GM18499 (cell line): ENCODE data around the gene ABCA2.
"Not testable (repeated sequence)": the region's sequence is repeated elsewhere in the genome, so short reads cannot be mapped to it uniquely, and the experiment has no call there.

ENCODE experiments used
- ATAC-seq: cut with Tn5 transposase; IDR thresholded peaks from one replicate; pipeline ENCODE4 v1.9.1; 2021; ENCODE audit warnings: moderate number of reproducible peaks; ENCODE audit not compliant: insufficient read depth, unreplicated experiment

The ABCA2 gene

DNA sequence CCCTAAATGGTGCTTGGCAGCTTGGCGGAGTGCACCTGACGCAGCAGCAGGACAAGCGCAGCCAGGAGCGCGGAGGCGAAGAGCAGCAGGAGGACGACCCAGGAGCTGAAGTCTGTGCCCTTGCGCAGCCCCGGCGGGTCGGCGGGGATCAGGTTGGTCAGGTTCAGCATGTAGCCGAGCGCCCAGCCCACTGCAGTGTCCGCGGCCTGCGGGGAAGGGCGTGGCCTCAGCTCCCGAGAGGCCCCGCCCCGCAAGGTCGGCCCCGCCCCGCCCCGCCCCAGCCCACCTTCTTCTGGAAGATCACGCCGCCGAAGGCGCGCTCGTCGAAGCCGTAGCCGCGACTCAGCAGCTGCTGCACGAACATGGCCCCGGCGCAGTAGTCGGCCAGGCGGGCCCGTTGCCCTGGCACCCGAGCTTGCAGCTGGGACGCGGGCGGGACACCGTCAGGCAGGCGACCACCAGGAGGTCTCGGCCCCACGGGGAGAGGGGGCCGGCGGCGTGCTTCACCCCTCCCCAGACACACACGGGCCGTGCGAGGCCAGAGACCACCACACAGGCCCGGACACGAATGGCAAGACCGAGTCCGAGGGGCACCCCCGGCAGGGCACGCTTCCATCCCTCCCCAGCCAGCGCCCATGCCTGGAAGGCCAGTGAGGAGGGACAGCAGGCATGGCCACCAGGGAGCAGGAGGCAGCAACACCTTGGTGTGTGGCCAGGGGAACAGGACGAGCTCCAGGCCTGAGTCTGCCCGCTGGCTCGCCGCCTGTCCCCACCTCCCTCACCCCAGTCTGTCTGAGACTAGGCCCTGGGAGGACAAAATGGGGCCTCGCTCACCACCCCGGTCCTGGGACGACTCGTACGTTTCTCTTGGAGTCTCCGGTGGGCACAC is 20.9 kb upstream of the ABCA2 start:
- ATAC-seq: no peak

DNA sequence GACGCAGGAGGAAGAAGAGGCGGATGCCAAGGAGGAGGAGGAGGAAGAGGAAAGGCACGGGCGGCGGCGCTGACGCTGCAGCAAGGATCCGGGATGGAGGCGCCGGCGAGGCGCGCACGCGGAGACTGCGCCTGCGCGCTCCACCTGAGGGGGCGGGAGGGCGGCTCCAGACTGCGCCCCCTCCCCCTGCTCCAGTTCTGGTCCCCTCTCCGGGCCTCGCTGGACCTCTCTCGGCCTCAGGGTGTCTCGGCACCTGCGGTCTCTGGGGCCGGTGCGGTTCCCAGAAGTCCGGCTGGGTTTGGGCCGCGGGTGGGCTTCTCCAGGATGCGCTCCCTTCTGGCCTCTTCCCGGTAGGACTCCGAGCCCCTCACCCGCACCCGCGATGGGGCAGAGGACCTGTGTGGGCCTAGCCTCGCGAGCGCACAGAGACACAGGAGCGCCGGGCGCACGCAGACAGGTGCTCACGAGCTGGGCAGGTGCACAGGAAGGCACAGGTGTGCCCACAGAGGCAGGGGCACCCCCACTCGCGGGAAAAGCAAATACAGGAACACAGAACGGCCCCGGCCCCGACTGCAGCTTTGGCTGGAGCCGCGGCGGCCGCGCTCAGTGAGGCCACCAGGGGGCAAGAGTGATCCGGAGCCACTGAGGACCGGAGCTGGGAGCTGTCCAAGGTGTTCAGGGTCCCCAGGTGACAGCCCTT is 18.2 kb upstream of the ABCA2 start, which contains the start of gene NPDC1:
Gene NPDC1 (minus strand): TSS at position 90 of the 700 bp plus-strand sequence. CDS start 188 bp downstream, outside the sequence.
- no peak for ATAC-seq

DNA sequence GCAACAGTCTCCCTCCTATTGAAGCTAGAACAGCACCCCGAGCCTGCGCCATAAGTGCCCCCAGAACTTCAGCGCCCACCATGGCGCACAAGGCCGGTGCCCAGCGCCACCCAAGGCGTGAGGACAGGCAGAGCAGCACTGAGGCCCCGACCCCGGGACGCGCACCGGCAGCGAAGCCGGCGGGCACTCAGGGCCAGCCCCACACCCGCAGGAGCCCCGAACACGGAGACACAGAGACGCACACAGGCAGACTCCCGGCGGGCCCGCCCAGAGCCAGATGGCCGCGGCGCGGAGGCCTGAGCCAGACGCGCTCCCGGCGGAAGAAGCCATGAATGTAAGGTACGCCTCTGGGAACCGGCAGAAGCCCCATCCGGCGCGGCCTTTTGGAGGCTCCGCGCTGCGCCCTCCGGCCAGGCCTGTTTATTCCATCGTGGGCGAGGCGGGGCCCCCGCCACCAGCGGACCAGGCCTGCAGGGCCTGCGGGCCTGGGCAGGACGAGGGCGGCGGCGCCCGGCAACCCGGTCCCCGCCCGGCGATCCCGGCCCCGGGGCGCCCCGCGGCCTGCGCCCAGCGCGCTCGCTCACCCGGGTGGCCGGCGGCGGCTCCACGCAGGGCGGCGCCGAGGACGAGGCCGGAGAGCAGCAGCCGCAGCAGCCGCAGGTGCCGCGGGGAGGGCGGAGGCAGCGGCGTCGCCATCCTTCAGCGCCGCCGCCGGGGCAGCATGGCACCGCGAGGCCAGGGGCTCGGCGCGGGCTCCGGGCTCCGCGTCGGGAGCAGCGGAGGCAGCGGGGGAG is 17.5 kb upstream of the ABCA2 start:
- no peak for ATAC-seq

DNA sequence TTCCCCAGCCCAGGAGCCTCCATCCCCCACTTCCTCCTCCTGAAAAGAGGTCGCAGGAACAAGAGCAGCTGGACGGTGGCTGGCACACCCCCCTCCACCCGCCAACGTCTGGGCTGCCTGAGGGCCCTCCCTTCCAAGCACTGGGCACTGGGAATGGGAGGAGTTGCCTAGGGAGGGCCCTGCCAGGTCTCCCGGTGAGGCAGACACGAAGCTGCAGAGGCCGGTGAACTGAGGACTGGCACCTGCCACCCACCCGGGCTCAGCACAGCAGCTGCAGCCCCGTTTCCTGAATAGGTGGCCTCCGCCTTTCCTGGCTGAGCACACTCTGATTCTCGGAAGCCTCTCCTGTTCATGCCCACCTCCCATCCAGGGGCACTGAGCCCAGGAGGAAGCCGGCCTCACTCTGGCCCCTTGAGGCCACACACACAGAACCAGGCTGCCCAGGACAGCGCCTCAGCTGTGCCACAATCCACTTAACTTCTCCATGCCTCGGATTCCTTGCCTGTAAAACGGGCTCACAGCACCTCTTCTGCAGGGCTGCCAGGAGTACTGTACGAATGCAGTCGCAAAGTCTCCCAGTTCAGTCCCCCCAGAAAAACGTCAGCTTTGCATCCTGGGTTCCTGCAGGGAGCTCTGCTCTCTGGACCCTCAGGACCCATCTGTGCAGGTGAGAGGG is 16.6 kb upstream of the ABCA2 start:
- no peak for ATAC-seq

DNA sequence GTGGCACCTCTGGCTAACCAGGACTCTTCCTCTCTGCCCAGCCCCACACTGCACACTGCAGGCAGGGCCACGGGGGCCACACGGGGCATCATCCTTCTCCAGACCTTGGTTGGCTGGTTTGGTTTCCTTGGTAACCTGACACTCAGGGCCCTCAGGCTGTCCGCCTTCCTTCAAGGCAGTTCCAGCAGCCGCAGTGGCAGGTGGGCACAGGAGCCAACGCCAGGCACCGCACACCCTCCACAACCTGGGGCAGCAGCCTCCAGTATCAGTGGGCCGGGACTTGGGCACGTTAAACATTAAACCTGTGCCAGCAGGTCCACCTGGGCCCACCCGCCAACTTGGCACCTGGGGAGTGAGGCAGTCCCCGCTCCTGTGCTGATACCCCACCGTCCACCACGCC is 16.0 kb upstream of the ABCA2 start:
- ATAC-seq: no peak

- no peak for ATAC-seq
These were observed 15.0 kb upstream of the ABCA2 start for GRCh38 chr9:137042751-137043727.

DNA sequence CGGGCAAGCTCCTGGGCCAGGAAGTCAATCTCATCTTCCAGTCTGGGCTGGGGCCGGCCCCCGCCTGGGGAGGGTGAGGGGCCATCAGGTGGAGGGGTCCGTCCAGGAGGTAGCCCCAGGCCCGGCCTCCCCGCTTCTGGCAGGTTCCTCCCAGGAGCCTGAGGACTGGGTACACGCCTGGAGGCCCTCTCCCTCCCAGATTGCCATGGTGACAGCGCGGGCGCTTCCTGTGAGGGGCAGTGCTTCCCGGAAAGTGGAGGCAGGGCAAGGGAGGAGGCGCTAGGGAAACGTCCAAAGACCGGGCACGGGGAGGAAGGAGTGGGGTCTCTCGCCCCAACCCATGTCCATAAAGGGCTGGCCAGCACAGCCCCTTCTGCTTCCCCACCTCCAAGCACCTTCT is 13.1 kb upstream of the ABCA2 start:
- no peak for ATAC-seq

DNA sequence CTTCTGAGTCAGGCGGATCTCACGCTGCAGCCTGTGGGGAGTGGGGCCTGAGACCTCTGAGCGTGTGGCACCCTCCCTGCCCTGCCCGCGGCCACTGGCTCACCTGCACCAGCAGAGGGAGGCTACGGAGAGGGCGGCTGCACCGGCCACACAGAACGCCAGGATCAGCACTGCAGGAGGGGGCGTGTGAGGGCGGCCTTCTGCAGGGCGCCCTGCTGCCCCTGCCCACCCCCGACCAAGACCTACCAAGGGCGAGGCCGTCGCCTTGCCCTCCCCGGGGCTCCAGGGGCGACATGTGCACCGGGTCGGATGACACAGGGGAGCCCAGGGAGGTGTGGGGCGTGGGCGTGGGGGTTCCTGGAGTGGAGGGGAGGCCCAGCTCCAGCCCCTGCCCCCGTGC is 12.5 kb upstream of the ABCA2 start:
- ATAC-seq: no peak

DNA sequence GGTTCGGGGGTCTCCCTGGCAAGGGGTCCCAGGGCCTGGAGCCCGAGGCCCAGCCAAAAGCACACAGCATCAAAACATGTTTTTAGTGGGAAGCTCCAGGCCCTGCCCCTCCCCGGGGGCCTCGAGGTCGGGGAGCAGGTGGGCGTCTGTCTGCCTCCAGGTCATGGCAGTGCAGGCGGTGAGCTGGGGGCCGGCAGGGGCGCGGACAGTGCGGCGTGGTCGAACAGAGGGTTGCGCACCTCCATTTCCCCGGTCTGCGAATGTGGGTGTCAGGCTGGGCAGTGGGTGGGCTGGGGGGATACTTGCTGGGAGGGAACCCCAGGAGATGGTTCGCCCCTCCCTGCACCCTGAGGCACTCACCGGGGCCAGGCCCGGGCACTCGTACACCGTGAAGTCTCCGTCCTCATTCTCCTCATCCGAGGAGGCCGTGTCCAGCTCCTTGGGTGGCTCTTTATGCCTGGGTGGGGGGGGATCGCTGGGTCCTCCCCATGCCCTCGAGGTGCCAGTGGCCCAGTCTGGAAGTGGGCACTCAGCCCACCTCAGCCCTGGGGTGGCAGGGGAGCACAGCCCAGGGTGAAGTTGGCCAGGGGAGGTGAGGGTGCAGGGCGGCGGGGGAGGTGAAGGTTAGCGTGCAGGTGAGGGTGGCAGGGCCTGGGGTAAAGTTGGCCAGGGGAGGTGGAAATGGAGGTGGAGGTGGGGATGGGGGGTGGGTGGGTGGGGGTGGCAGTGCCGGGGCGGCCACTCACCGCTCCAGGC is 11.8 kb upstream of the ABCA2 start:
- ATAC-seq: no peak

DNA sequence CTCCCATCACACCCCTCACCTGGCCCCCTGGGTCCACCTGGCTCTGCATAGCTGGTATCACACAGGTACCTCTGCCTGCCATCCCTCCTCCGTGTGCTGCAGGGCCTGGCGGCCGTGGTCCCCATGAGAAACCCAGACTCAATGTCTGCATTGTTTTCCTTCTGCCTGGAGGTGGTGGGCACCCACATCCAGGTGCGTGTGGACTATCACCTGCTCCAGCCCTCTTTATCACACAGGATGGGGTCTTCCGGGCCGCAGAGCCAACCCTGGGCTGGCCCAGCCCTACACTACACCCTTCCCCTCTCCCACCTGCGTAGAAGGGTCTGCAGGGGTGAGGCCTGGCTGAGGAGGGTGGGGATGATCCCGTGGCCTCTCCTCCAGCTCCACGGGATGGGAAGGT is 10.9 kb upstream of the ABCA2 start:
- no peak for ATAC-seq

DNA sequence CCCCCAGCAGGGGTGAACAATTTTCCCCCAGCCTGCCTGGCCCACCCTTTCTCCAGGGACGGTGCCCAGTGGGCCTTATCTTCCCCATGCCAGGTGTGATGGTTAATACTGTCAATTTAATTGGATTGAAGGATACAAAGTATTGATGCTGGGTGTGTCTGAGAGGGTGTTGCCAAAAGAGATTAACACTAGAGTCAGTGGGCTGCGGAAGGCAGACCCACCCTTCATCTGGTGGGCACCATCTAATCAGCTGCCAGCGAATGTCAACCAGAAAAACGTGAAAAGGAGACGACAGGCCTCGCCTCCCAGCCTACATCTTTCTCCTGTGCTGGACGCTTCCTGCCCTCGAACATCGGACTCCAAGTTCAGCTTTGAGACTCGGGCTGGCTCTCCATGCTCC is 9.4 kb upstream of the ABCA2 start:
- no peak for ATAC-seq

GRCh38 chr9:137037035-137037434 is 9.0 kb upstream of the ABCA2 start:
- ATAC-seq: no peak

- ATAC-seq: no peak
These were observed 7.9 kb upstream of the ABCA2 start for GRCh38 chr9:137035937-137036336.

- ATAC-seq: no peak
These were observed 7.4 kb upstream of the ABCA2 start for GRCh38 chr9:137035507-137035834.

DNA sequence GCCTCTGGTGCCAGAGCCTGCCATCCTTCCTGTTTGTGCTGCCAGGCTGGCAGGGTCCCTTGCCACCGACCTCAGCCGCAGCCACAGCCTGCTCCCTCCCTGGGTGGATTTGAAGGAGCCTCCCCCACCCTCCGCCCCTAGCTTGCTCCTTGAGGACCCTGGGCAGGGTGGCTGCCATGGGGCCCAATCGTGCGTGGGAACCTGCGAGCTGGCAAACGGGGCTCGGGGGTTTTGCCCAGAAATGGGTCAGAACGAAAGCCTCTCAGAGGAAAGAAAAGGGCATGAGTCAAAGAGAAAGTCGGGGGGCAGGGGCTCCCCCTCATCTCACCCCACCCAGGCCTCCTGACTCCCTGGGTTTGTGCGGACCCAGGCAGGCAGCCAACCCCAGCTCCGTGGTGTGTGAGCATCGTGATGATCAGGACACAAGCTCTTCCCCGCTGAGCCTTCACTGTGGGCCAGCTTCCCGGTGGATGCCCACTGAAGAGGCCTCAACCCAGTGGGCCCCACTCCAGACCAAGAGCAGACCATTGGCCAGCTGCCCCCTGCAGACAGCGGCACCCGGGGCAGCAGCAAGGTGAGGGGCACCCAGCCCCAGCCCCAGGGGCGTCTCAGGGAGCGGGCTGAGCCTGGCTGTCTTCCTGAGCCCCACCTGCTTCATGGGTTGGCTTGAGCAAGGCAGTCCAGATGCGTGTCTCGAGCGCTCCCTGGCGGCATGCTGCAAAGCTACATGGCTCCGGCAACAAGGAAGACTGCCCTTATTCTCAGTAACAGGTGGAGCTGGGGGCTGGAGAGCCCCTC is 6.9 kb upstream of the ABCA2 start:
- no peak for ATAC-seq

DNA sequence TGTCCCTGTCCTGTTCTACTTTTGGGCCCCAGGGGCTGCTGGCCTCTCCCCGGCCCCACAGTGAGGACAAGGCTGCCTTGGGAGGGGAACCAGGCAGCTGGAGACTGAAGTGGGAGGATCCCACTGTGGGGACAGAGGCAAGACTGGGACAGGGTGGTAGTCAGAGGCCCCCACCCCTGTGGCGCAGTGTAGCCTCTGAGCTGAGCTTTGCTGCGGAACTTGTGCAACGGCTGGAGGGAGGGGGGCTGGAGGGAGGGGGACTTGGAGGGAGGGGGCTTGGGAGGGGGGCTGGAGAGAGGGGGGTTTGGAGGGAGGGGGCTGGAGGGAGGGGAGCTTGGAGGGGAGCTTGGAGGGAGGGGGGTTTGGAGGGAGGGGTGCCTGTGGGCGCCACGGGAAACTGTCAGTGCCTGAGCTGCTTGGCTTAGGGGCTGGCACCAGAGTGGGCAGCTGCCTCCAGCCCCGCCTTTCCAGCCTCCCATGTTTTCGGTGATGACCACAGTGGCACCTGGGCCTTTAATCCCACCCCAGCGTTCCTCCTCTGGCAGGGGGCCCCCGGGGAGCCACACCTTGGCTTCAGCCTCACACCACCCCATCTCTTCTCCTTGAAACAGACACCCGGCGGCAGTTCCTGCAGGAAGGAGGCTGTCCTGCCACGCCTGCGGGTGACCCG is 6.1 kb upstream of the ABCA2 start:
- ATAC-seq: no peak

GRCh38 chr9:137033481-137033880 is 5.4 kb upstream of the ABCA2 start:
- ATAC-seq: not testable (repeated sequence)
